HepG2 (cell line): ENCODE data around the gene RNPEPL1. TPM values are rescaled to one million over a fixed set of nuclear protein-coding genes. Genes with fewer than 3 reads are reported as not detected.

Experiments used
- DR1 ChIP-seq: sonication (generic); formaldehyde crosslinking; IDR thresholded peaks from 2 replicates; pipeline ENCODE4 v1.8.0; 2021; ENCODE audit warnings: mild to moderate bottlenecking, missing genetic modification reagents, inconsistent platforms
- ELF4 ChIP-seq: sonication (generic); formaldehyde crosslinking; IDR thresholded peaks from 2 replicates; pipeline ENCODE4 v1.5.0; 2020; ENCODE audit warnings: missing genetic modification reagents, mild to moderate bottlenecking, moderate library complexity, borderline replicate concordance
- ERF ChIP-seq: IDR thresholded peaks from 2 replicates; pipeline ENCODE4 v1.6.1; 2018; ENCODE audit warnings: missing biosample characterization, missing genetic modification reagents
- SSRP1 ChIP-seq: IDR thresholded peaks from 2 replicates; pipeline ENCODE4 v1.6.1; 2016; ENCODE audit warnings: control low read depth
- ZNF496 ChIP-seq: sonication (generic); formaldehyde crosslinking; IDR thresholded peaks from 2 replicates; pipeline ENCODE4 v1.8.1; 2023; ENCODE audit warnings: mild to moderate bottlenecking, moderate library complexity, missing genetic modification reagents; ENCODE audit not compliant: insufficient replicate concordance
- ZNF768 ChIP-seq: sonication (generic); formaldehyde crosslinking; IDR thresholded peaks from 2 replicates; pipeline ENCODE4 v1.4.0; 2020; ENCODE audit warnings: missing genetic modification reagents
- polyA plus RNA-seq, 8 experiments: library from polyadenylated mRNA; depleted of rRNA in 3 of 8; stranded (reverse) in 7 of 8; unstranded in 1 of 8; fragments of >200 nt; fragmentation: Illumina TruSeq in 4 of 8; extraction: Trizol in 4 of 8; gene quantifications; 2 replicates each; pipeline versions ENCODE4 v1.2.1 to v1.2.3, GENCODE V29; 2011 to 2016; ENCODE audit warnings: low read depth in 4 of 8, missing spikeins in 1 of 8, mixed read lengths in 1 of 8; ENCODE audit not compliant: insufficient read depth in 1 of 8
- total RNA-seq, 5 experiments: library from RNA; depleted of rRNA; stranded (reverse); fragments of >200 nt; fragmentation: Illumina TruSeq; extraction: Trizol; gene quantifications; 2 replicates each; pipeline ENCODE4 v1.2.3, GENCODE V29; 2016; ENCODE audit warnings: low read depth in 1 of 5
- TF ChIP-seq, protein P1 (sequence below): sonication (generic); formaldehyde crosslinking; IDR thresholded peaks from 2 replicates; pipeline ENCODE4 v1.4.0; 2020; ENCODE audit warnings: missing genetic modification reagents, mild to moderate bottlenecking, borderline replicate concordance
- TF ChIP-seq, protein P2 (sequence below): sonication (generic); formaldehyde crosslinking; IDR thresholded peaks from 2 replicates; pipeline ENCODE4 v1.8.0; 2022; ENCODE audit warnings: missing genetic modification reagents, mild to moderate bottlenecking, moderate library complexity, borderline replicate concordance
- TF ChIP-seq, protein P3 (sequence below): sonication (generic); formaldehyde crosslinking; IDR thresholded peaks from 2 replicates; pipeline ENCODE4 v1.4.0; 2020; ENCODE audit warnings: mild to moderate bottlenecking, missing genetic modification reagents
- TF ChIP-seq, protein P4 (sequence below): sonication (generic); formaldehyde crosslinking; IDR thresholded peaks from 2 replicates; pipeline ENCODE4 v1.5.1; 2020; ENCODE audit warnings: mild to moderate bottlenecking, missing genetic modification reagents, moderate library complexity

RNPEPL1 gene
- total and polyA plus RNA-seq, 2 of the 13 experiments (the other 11 are each of a cell fraction or from before 2014, with no cell fraction given), result 13.0 to 18.0 TPM

DNA sequence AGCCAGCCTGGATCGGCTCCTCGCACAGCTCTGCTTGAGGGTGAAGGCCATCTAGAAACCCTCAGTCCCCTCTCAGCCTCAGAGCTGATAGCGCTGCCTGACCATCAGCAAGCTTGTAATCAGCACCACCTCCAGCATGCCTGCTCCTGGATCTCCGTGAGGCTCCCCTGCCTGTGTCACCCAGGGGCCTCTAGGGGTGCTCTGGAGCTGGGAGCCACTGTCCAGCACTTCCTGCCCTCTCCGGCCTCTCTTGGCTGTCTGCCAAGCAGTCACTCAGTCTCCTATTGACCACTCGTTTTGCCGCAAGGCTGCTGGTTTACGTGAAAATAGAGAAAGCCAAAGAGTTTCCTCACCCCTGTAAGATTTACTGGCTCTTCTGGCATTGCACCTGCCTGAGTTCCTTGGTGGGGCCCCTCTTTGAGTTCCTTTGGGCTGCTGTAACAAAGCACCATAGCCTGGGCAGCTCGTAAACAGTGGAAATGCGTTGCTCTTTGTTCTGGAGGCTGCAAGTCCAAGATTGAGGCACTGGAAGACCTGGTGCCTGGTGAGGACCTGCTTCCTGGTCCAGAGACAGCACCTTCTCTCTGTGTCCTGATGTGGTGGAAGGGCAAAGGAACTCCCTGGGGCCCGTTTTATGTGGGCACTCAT lies 36.1 kb downstream of the RNPEPL1 start (continued):
- TF ChIP-seq, protein P1, sequence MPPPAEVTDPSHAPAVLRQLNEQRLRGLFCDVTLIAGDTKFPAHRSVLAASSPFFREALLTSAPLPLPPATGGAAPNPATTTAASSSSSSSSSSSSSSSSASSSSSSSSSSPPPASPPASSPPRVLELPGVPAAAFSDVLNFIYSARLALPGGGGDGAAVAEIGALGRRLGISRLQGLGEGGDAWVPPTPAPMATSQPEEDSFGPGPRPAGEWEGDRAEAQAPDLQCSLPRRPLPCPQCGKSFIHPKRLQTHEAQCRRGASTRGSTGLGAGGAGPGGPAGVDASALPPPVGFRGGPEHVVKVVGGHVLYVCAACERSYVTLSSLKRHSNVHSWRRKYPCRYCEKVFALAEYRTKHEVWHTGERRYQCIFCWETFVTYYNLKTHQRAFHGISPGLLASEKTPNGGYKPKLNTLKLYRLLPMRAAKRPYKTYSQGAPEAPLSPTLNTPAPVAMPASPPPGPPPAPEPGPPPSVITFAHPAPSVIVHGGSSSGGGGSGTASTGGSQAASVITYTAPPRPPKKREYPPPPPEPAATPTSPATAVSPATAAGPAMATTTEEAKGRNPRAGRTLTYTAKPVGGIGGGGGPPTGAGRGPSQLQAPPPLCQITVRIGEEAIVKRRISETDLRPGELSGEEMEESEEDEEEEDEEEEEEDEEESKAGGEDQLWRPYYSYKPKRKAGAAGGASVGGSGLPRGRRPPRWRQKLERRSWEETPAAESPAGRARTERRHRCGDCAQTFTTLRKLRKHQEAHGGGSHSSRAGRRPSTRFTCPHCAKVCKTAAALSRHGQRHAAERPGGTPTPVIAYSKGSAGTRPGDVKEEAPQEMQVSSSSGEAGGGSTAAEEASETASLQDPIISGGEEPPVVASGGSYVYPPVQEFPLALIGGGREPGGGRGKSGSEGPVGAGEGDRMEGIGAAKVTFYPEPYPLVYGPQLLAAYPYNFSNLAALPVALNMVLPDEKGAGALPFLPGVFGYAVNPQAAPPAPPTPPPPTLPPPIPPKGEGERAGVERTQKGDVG (CRISPR knock-in tag), result no peak; the same call in 1 of the 2 replicates
- TF ChIP-seq, protein P2, sequence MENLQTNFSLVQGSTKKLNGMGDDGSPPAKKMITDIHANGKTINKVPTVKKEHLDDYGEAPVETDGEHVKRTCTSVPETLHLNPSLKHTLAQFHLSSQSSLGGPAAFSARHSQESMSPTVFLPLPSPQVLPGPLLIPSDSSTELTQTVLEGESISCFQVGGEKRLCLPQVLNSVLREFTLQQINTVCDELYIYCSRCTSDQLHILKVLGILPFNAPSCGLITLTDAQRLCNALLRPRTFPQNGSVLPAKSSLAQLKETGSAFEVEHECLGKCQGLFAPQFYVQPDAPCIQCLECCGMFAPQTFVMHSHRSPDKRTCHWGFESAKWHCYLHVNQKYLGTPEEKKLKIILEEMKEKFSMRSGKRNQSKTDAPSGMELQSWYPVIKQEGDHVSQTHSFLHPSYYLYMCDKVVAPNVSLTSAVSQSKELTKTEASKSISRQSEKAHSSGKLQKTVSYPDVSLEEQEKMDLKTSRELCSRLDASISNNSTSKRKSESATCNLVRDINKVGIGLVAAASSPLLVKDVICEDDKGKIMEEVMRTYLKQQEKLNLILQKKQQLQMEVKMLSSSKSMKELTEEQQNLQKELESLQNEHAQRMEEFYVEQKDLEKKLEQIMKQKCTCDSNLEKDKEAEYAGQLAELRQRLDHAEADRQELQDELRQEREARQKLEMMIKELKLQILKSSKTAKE (CRISPR knock-in tag), result no peak
- TF ChIP-seq ELF4, result peak; percentile 69; the same call in 1 of the 2 replicates
- TF ChIP-seq ZNF768 (CRISPR knock-in tag), result no peak
- TF ChIP-seq SSRP1 (CRISPR knock-in tag), result no peak; the same call in 1 of the 2 replicates
- no peak for TF ChIP-seq DR1
- TF ChIP-seq ZNF496 (CRISPR knock-in tag), result no peak
- TF ChIP-seq, protein P3, sequence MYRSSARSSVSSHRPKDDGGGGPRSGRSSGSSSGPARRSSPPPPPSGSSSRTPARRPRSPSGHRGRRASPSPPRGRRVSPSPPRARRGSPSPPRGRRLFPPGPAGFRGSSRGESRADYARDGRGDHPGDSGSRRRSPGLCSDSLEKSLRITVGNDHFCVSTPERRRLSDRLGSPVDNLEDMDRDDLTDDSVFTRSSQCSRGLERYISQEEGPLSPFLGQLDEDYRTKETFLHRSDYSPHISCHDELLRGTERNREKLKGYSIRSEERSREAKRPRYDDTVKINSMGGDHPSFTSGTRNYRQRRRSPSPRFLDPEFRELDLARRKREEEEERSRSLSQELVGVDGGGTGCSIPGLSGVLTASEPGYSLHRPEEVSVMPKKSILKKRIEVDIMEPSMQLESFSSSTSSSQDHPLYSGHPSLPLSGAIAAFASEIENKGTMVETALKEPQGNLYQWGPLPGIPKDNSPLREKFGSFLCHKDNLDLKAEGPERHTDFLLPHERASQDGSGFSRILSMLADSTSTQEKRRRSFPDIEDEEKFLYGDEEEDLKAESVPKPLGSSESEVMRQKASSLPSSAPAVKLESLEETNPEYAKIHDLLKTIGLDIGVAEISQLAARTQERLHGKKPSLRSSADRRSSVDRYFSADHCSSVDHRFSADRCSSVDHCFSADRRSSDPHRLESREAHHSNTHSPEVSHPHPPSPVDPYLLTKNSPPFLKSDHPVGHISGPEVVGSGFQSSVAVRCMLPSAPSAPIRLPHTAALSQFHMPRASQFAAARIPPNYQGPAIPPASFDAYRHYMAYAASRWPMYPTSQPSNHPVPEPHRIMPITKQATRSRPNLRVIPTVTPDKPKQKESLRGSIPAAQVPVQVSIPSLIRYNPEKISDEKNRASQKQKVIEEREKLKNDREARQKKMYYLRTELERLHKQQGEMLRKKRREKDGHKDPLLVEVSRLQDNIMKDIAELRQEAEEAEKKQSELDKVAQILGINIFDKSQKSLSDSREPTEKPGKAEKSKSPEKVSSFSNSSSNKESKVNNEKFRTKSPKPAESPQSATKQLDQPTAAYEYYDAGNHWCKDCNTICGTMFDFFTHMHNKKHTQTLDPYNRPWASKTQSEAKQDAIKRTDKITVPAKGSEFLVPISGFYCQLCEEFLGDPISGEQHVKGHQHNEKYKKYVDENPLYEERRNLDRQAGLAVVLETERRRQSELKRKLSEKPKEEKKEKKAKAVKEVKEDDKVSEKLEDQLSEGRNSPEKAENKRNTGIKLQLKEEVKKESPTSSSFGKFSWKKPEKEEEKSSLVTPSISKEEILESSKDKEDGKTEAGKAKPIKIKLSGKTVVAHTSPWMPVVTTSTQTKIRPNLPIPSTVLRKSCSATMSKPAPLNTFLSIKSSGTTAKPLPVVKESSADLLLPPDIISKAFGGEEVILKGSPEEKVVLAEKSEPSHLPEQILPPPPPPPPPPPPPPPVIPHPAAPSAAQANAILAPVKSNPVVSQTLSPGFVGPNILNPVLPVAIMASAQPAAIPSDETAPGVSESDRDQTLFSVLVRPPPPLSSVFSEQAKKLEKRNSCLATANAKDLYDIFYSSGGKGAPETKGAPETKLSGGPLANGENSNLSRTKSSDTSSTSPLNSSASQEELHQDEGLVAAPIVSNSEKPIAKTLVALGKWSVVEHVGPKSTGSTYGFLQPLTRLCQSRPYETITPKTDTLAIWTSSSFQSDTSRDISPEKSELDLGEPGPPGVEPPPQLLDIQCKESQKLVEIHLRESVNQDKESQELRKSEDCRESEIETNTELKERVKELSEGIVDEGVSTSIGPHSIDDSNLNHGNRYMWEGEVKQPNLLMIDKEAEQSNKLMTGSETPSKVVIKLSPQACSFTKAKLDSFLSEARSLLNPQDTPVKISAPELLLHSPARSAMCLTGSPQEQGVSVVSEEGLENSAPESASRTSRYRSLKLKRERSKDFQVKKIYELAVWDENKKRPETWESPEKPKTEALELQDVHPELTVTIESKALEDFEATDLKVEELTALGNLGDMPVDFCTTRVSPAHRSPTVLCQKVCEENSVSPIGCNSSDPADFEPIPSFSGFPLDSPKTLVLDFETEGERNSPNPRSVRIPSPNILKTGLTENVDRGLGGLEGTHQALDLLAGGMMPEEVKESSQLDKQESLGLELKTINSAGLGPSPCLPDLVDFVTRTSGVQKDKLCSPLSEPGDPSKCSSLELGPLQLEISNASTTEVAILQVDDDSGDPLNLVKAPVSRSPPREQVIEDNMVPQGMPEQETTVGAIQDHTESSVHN (CRISPR knock-in tag), result 0 out of 2 replicates have a peak, but pooled peaks have one; percentile 45
- TF ChIP-seq, protein P4, sequence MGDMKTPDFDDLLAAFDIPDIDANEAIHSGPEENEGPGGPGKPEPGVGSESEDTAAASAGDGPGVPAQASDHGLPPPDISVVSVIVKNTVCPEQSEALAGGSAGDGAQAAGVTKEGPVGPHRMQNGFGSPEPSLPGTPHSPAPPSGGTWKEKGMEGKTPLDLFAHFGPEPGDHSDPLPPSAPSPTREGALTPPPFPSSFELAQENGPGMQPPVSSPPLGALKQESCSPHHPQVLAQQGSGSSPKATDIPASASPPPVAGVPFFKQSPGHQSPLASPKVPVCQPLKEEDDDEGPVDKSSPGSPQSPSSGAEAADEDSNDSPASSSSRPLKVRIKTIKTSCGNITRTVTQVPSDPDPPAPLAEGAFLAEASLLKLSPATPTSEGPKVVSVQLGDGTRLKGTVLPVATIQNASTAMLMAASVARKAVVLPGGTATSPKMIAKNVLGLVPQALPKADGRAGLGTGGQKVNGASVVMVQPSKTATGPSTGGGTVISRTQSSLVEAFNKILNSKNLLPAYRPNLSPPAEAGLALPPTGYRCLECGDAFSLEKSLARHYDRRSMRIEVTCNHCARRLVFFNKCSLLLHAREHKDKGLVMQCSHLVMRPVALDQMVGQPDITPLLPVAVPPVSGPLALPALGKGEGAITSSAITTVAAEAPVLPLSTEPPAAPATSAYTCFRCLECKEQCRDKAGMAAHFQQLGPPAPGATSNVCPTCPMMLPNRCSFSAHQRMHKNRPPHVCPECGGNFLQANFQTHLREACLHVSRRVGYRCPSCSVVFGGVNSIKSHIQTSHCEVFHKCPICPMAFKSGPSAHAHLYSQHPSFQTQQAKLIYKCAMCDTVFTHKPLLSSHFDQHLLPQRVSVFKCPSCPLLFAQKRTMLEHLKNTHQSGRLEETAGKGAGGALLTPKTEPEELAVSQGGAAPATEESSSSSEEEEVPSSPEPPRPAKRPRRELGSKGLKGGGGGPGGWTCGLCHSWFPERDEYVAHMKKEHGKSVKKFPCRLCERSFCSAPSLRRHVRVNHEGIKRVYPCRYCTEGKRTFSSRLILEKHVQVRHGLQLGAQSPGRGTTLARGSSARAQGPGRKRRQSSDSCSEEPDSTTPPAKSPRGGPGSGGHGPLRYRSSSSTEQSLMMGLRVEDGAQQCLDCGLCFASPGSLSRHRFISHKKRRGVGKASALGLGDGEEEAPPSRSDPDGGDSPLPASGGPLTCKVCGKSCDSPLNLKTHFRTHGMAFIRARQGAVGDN, result peak; percentile 81
- TF ChIP-seq ERF, result peak; percentile 94
